HepG2 (cell line): Measurements from ENCODE around the gene ADAMTS8. TPM values are rescaled to one million over a fixed set of nuclear protein-coding genes. Genes with fewer than 3 reads are reported as not detected.

Experiments used
- ATAC-seq: fragments of 200-7000 bp; cut with Tn5 transposase; 3 replicates; pipeline ENCODE4 v1.9.1; 2020; ENCODE audit warnings: mild to moderate bottlenecking, moderate library complexity
- BruUV-seq: library from RNA; stranded (reverse); fragments of 400-500 nt; replicated peaks from 2 replicates; lab custom pipeline; 2021; lab: Mats Ljungman, UMichigan
- CTCF ChIA-PET: fragments of 300-600 bp; formaldehyde crosslinking; extraction: SDS; loops from one replicate; lab custom pipeline; 2021; ENCODE audit warnings: low total read pairs, inconsistent platforms, low intra/inter-chr PET ratio; lab: Yijun Ruan, JAX
- POLR2A ChIA-PET: fragments of 350-600 bp; sonication (Branson Sonifier 250); formaldehyde crosslinking; loops from one replicate; lab custom pipeline; 2020; ENCODE audit warnings: antibody characterized with exemption, inconsistent platforms; lab: Yijun Ruan, JAX
- DNase-seq: peaks from one replicate; pipeline ENCODE4 v3.0.0-alpha.2; 2015; ENCODE audit warnings: low spot score
- FAIRE-seq: peaks from 3 replicates; lab custom pipeline; 2011; peaks lifted over from hg19 to GRCh38; lab: Jason Lieb, UNC
- H2AFZ ChIP-seq: one replicate; pipeline ENCODE4 v1.6.1; 2011; ENCODE audit warnings: low read length, inconsistent platforms
- H3K27ac ChIP-seq: fragments of 300-600 bp; 3 replicates; pipeline ENCODE4 v1.8.0; 2011; ENCODE audit warnings: mixed run types, mild to moderate bottlenecking, mixed read lengths, low read length, inconsistent platforms; ENCODE audit not compliant: insufficient read depth; ENCODE audit errors: extremely low read length
- H3K27me3 ChIP-seq, 2 experiments: fragments of 200-600 bp in 1 of 2; 2 replicates in 1 of 2; 3 replicates in 1 of 2; pipeline versions ENCODE4 v1.6.0 to v1.8.0; 2011; ENCODE audit warnings: low read length in 2 of 2, mild to moderate bottlenecking in 2 of 2, moderate library complexity in 2 of 2, inconsistent platforms in 1 of 2; ENCODE audit not compliant: insufficient read depth in 2 of 2, control insufficient read depth in 1 of 2
- H3K36me3 ChIP-seq, 2 experiments: fragments of 200-600 bp in 1 of 2; replicated peaks in 1 of 2; 2 replicates in 1 of 2; 3 replicates in 1 of 2; pipeline versions ENCODE4 v1.5.1 to v1.8.0; 2011; ENCODE audit warnings: low read length in 2 of 2, inconsistent platforms in 1 of 2; ENCODE audit not compliant: insufficient read depth in 2 of 2, control insufficient read depth in 1 of 2
- H3K4me1 ChIP-seq: 2 replicates; pipeline ENCODE4 v1.5.1; 2012; ENCODE audit warnings: low read length, inconsistent platforms; ENCODE audit not compliant: insufficient read depth
- H3K4me2 ChIP-seq: 2 replicates; pipeline ENCODE4 v1.6.0; 2011; ENCODE audit warnings: low read depth, low read length, inconsistent platforms
- H3K4me3 ChIP-seq, 3 experiments: fragments of 200-600 bp in 1 of 3; sonication (generic), shearing (Covaris generic) in 1 of 3; replicated peaks in 1 of 3; 2 replicates each; pipeline ENCODE4 v1.5.1; 2011 to 2016; ENCODE audit warnings: low read length in 3 of 3, inconsistent platforms in 2 of 3, low read depth in 2 of 3, mild to moderate bottlenecking in 2 of 3, control low read depth in 1 of 3, mixed read lengths in 1 of 3; ENCODE audit not compliant: insufficient read depth in 1 of 3
- H3K79me2 ChIP-seq: one replicate; pipeline ENCODE4 v1.6.1; 2011; ENCODE audit warnings: low read length, inconsistent platforms; ENCODE audit not compliant: insufficient read depth
- H3K9ac ChIP-seq: 2 replicates; pipeline ENCODE4 v1.6.0; 2011; ENCODE audit warnings: mild to moderate bottlenecking, low read depth, low read length, inconsistent platforms; ENCODE audit not compliant: insufficient read depth
- H3K9me3 ChIP-seq: 2 replicates; pipeline ENCODE4 v1.5.1; 2012; ENCODE audit warnings: mild to moderate bottlenecking, low read length
- H4K20me1 ChIP-seq: 2 replicates; pipeline ENCODE4 v1.6.0; 2011; ENCODE audit warnings: inconsistent platforms, mild to moderate bottlenecking, low read length, moderate library complexity; ENCODE audit not compliant: insufficient read depth
- BATF2 ChIP-seq: sonication (generic); formaldehyde crosslinking; IDR thresholded peaks from 2 replicates; pipeline ENCODE4 v1.8.0; 2022; ENCODE audit warnings: mild to moderate bottlenecking, missing genetic modification reagents, moderate library complexity
- CBX1 ChIP-seq: IDR thresholded peaks from one replicate; pipeline ENCODE4 v1.6.1; 2016; ENCODE audit warnings: antibody characterized with exemption, low read depth
- NFE2L1 ChIP-seq: sonication (generic); formaldehyde crosslinking; IDR thresholded peaks from 2 replicates; pipeline ENCODE4 v1.4.0; 2020; ENCODE audit warnings: missing genetic modification reagents, mild to moderate bottlenecking, borderline replicate concordance
- SP140L ChIP-seq: sonication (generic); formaldehyde crosslinking; IDR thresholded peaks from 2 replicates; pipeline ENCODE4 v1.4.0; 2020; ENCODE audit warnings: missing genetic modification reagents, borderline replicate concordance
- SP5 ChIP-seq: IDR thresholded peaks from 2 replicates; pipeline ENCODE4 v1.6.1; 2016; ENCODE audit warnings: low read depth, borderline replicate concordance
- TEAD3 ChIP-seq: optimal IDR thresholded peaks from 2 replicates; pipeline ENCODE3; 2016; ENCODE audit warnings: borderline replicate concordance
- ZNF30 ChIP-seq: sonication (generic); formaldehyde crosslinking; IDR thresholded peaks from 2 replicates; pipeline ENCODE4 v1.5.0; 2020; ENCODE audit warnings: mild to moderate bottlenecking, missing genetic modification reagents
- WGBS: methylation state at CpG from one replicate; pipeline ENCODE4 v1.1.6; 2017; ENCODE audit warnings: low lambda C conversion rate; 5-methylcytosine and 5-hydroxymethylcytosine counted together
- in situ Hi-C: cut with HindIII; loops from 2 replicates; pipeline ENCODE4 v1.10.0; 2017; ENCODE audit warnings: low pct_unique_long_range_greater_than_20kb; ENCODE audit not compliant: extremely low pct_ligation_motif_present
- intact Hi-C: fragments of 100-400 bp; cut with micrococcal nuclease; formaldehyde crosslinking; loops from one replicate; pipeline ENCODE4 v1.10.0; 2022; ENCODE audit not compliant: unreplicated experiment
- polyA plus RNA-seq, 8 experiments: library from polyadenylated mRNA; depleted of rRNA in 3 of 8; stranded (reverse) in 7 of 8; unstranded in 1 of 8; fragments of >200 nt; fragmentation: Illumina TruSeq in 4 of 8; extraction: Trizol in 4 of 8; gene quantifications; 2 replicates each; pipeline versions ENCODE4 v1.2.1 to v1.2.3, GENCODE V29; 2011 to 2016; ENCODE audit warnings: low read depth in 4 of 8, missing spikeins in 1 of 8, mixed read lengths in 1 of 8; ENCODE audit not compliant: insufficient read depth in 1 of 8
- total RNA-seq, 5 experiments: library from RNA; depleted of rRNA; stranded (reverse); fragments of >200 nt; fragmentation: Illumina TruSeq; extraction: Trizol; gene quantifications; 2 replicates each; pipeline ENCODE4 v1.2.3, GENCODE V29; 2016; ENCODE audit warnings: low read depth in 1 of 5
- TF ChIP-seq, protein P1 (sequence below): sonication (generic); formaldehyde crosslinking; IDR thresholded peaks from 2 replicates; pipeline ENCODE4 v1.4.0; 2020; ENCODE audit warnings: missing genetic modification reagents

ADAMTS8 gene
- total and polyA plus RNA-seq, 2 of the 13 experiments (the other 11 are each of a cell fraction or from before 2014, with no cell fraction given), result not detected

GRCh38 chr11:130397780-130398179 is 30.6 kb downstream of the ADAMTS8 start:
- TF ChIP-seq NFE2L1 (CRISPR knock-in tag) (no peak), BATF2 (CRISPR knock-in tag) (no peak), SP5 (no peak), CBX1 (no peak), ZNF30 (CRISPR knock-in tag) (no peak), SP140L (CRISPR knock-in tag) (no peak), TEAD3 (no peak)
- TF ChIP-seq, protein P1, sequence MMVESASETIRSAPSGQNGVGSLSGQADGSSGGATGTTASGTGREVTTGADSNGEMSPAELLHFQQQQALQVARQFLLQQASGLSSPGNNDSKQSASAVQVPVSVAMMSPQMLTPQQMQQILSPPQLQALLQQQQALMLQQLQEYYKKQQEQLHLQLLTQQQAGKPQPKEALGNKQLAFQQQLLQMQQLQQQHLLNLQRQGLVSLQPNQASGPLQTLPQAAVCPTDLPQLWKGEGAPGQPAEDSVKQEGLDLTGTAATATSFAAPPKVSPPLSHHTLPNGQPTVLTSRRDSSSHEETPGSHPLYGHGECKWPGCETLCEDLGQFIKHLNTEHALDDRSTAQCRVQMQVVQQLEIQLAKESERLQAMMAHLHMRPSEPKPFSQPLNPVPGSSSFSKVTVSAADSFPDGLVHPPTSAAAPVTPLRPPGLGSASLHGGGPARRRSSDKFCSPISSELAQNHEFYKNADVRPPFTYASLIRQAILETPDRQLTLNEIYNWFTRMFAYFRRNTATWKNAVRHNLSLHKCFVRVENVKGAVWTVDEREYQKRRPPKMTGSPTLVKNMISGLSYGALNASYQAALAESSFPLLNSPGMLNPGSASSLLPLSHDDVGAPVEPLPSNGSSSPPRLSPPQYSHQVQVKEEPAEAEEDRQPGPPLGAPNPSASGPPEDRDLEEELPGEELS (CRISPR knock-in tag), result no peak
- Histone ChIP-seq H3K36me3 (no peaks in the 10 kb centered on the region), H3K9me3 (no peaks in the 10 kb centered on the region), H3K79me2 (no peaks in the 10 kb centered on the region), H4K20me1 (no peaks in the 10 kb centered on the region), H3K4me1 (no peaks in the 10 kb centered on the region), H3K4me2 (no peak overlapping the region), H3K27ac (no peak overlapping the region), H2AFZ (no peak overlapping the region), H3K4me3 (no peak overlapping the region), H3K27me3 (peaks cover 4 to 31% of the 10 kb centered on the region in 2 experiments; a peak in 4 of 5 replicates), H3K9ac (no peak overlapping the region)
- CTCF ChIA-PET, result no interaction called here
- FAIRE-seq (no peak), DNase-seq (no peak), ATAC-seq (no peak)
- in situ Hi-C loops (loop anchor here (10.0 kb wide), 1 partner anchor 183 kb away; no protein-coding TSS in a partner anchor), intact Hi-C loops (no loop called here)
- no TSS peak for BruUV-seq
- POLR2A ChIA-PET, result no interaction called here
- 11% methylated on average over 5 of the region's 5 CpGs for WGBS
